GM13977 (cell line): Measurements from ENCODE around the gene TBC1D20.
"Not testable (repeated sequence)": the region's sequence is repeated elsewhere in the genome, so short reads cannot be mapped to it uniquely, and the experiment has no call there.

Source experiments
- DNase-seq: peaks from one replicate; pipeline ENCODE4 v3.0.0; 2012; ENCODE audit warnings: low spot score
- in situ Hi-C: fragments of 300-500 bp; cut with MboI; formaldehyde crosslinking; loops from one replicate; pipeline ENCODE4 v1.12.0; 2022; ENCODE audit warnings: low sequenced_read_pairs, low pct_unique_long_range_greater_than_20kb, mixed read lengths, inconsistent platforms; ENCODE audit not compliant: unreplicated experiment
- TF ChIP-seq, protein P1 (sequence below): IDR thresholded peaks from 2 replicates; pipeline ENCODE4 v1.5.1; 2012; ENCODE audit warnings: mild to moderate bottlenecking, control low read depth; ENCODE audit not compliant: insufficient read depth; ENCODE audit errors: extremely low read depth, missing control alignments

Gene TBC1D20

DNA sequence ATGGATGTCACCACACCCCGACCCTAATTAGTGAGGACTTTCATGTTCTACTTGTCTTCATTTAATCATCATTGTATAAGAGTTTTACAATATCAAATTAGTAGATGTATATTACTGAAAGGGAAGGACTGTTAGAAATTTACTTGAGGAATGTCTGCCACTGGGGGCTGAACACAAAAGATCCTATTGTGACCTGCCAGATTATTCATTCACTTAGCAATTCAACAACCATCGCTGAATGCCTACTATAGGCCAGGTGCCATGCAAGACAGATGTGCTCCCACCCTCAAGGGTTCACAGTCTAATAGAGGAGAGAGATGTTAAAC, 62.2 kb downstream of the TBC1D20 start:
- in situ Hi-C loops = no loop called here
- TF ChIP-seq, protein P1, sequence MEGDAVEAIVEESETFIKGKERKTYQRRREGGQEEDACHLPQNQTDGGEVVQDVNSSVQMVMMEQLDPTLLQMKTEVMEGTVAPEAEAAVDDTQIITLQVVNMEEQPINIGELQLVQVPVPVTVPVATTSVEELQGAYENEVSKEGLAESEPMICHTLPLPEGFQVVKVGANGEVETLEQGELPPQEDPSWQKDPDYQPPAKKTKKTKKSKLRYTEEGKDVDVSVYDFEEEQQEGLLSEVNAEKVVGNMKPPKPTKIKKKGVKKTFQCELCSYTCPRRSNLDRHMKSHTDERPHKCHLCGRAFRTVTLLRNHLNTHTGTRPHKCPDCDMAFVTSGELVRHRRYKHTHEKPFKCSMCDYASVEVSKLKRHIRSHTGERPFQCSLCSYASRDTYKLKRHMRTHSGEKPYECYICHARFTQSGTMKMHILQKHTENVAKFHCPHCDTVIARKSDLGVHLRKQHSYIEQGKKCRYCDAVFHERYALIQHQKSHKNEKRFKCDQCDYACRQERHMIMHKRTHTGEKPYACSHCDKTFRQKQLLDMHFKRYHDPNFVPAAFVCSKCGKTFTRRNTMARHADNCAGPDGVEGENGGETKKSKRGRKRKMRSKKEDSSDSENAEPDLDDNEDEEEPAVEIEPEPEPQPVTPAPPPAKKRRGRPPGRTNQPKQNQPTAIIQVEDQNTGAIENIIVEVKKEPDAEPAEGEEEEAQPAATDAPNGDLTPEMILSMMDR = no peak
- DNase-seq = no peak

DNA sequence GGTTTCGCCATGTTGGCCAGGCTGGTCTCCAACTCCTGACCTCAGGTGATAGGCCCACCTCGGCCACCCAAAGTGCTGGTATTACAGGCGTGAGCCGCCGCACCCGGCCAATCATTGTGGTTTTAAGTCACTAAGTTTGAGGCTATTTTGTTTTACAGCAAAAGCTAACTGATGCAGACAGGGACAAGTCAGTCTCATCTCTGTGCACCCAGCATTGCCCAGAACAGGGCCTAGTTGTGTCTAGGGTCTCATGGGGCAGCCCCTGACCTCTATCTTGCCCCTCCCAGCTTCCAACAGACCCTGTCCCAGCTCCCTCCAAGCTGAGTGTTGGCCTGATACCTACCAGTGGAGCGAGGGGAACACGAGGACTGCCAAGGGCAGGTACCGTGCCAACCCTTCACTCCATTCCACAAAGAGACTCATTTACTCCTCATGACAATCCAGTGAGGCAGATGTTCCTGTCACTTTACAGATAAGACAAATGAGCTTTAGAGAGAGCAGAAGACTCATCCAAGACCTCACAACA, 63.1 kb downstream of the TBC1D20 start:
- in situ Hi-C loops = no loop called here

DNA sequence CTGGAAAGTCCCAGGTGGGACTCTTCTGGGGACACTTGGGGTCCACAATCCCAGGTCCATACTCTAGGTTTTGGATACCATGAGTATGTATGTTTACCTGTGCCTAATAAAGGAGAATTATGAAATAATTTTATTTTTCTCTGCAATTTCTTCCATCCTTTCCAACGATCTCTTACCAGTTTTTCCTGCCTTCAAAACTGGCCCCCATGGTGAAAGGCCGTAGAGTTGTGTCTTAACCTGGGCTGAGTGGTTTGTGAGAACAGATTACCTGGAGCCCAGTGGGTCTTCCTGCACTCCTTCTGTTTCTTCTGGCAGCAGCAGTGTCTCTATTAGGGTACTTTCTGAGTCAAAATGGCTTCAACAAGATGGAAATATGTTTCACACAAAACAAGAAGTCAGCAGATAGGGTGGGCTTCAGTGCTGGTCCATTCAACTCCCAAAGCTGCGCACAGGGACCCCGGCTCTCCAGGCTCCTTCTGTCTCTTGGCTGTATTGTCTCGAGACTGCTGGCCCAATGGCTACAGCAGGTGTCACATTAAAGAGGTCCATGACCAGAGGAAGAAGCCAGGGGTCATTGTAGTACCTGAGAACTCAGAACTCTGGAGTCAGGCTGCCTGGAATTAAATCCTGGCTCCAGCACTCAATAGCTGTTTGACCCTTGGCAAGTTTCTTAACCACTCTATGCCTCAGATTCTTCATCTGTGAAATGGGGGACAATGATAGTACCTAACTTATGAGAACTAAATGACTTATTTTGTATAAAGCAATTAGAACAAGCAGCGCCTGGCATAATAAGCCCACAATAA, 64.7 kb downstream of the TBC1D20 start:
- in situ Hi-C loops = no loop called here
- no peak for DNase-seq
- TF ChIP-seq, protein P1 = no peak

More for the DNA sequence above, 63.1 kb downstream of the TBC1D20 start:
- TF ChIP-seq, protein P1 = no peak
- DNase-seq = no peak

DNA sequence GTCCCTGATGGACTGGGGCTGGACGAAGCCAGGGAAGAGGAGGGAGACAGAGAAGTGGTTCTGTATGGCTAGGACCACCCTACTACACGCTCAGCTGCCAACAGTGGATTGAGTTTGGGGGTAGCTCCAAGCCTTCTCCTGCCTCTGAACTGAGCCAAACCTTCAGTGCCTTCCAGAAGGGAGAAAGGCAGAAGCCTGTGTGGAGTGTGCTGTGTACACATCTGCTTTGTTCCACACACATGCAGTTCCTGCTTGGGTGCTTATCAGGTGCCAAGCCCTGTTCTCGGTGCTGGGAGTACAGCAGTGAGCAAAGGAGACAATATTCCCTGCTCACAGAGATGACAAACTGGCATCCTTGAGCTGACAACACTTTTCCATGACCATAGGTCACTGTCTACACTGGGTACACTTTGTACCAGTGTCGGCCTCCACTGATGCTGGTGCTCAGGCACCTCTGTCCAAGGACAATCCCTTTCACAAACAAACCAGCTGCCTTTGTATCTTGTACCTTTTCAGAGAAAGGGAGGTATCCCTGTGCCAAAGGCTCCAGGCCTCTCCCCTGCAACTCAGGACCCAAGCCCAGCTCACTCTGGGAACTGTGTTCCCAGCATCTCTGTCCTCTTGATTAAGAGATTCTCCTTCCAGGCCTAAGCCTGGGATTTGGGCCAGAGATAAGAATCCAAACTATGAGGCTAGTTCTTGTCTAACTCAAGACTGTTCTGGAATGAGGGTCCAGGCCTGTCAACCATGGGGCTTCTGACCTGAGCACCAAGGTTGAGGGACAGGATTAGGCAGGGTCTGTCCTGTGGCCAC, 65.5 kb downstream of the TBC1D20 start:
- in situ Hi-C loops = no loop called here
- no peak for DNase-seq
- TF ChIP-seq, protein P1 = no peak

DNA sequence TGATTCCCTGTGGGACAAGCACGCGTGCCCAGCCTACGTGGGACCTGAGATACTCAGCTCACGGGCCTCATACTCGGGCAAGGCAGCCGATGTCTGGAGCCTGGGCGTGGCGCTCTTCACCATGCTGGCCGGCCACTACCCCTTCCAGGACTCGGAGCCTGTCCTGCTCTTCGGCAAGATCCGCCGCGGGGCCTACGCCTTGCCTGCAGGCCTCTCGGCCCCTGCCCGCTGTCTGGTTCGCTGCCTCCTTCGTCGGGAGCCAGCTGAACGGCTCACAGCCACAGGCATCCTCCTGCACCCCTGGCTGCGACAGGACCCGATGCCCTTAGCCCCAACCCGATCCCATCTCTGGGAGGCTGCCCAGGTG, 66.1 kb downstream of the TBC1D20 start:
- in situ Hi-C loops = no loop called here
- DNase-seq = no peak
- TF ChIP-seq, protein P1 = no peak

DNA sequence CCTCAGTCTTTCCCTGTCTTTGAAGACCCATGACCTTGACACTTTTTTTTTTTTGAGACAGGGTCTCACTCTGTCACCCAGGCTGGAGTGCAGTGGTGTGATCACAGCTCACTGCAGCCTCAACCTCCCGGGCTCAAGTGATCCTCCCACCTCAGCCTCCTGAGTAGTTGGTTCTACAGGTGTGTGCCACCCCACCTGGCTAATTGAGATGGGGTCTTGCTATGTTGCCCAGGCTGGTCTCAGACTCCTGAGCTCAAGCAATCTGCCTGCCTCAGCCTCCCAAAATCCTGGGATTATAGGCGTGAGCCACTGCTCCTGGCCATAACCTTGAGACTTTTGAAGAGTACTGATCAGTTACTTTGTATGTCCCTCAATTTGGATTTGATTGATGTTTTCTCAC, 69.0 kb downstream of the TBC1D20 start:
- DNase-seq, in situ Hi-C loops: not testable (repeated sequence)

DNA sequence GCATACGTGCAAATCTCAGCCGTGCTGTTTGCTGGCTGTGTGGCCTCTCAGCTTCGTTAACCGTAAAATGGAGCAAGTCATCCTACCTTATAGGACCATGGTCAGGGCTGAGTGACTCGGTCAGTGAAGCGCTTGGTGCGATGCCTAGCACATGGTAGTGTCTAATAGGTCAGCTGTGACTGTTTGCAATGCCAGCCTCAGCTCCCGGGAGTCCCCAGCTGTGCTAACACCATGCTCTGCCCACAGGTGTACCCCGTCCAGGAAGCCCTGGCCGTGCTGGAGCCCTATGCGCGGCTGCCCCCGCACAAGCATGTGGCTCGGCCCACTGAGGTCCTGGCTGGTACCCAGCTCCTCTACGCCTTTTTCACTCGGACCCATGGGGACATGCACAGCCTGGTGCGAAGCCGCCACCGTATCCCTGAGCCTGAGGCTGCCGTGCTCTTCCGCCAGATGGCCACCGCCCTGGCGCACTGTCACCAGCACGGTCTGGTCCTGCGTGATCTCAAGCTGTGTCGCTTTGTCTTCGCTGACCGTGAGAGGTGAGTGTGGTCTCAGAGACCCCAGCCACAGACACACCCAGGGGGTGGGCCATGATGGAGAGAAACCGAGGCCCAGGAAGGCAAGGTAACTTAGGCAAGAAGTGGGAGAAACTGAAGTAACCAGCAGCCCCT, 71.2 kb downstream of the TBC1D20 start:
- TF ChIP-seq, protein P1 = no peak
- DNase-seq = no peak
- in situ Hi-C loops = no loop called here
